ENCODE results near the gene SSBP3.

Gene SSBP3

GRCh38 chr1:54327386-54328065 is 78.7 kb downstream of the SSBP3 start:
- no peak for DNase-seq

GRCh38 chr1:54326543-54327385 is 79.4 kb downstream of the SSBP3 start:
- DNase-seq = no peak

GRCh38 chr1:54325703-54326461 is 80.3 kb downstream of the SSBP3 start:
- no peak for DNase-seq

- DNase-seq = no peak
Observed at GRCh38 chr1:54325284-54325683, 80.9 kb downstream of the SSBP3 start.

- no peak for DNase-seq
Observed at GRCh38 chr1:54324251-54325140, 81.7 kb downstream of the SSBP3 start.

- DNase-seq = no peak
Observed at GRCh38 chr1:54323921-54324250, 82.3 kb downstream of the SSBP3 start.

GRCh38 chr1:54323324-54323739 is 82.9 kb downstream of the SSBP3 start:
- DNase-seq = no peak

GRCh38 chr1:54318246-54318814 is 87.9 kb downstream of the SSBP3 start:
- no peak for DNase-seq

- DNase-seq = no peak
Observed at GRCh38 chr1:54317084-54317483, 89.1 kb downstream of the SSBP3 start.

GRCh38 chr1:54315099-54315498 is 91.1 kb downstream of the SSBP3 start:
- no peak for DNase-seq

- no peak for DNase-seq
Observed at GRCh38 chr1:54314696-54315095, 91.5 kb downstream of the SSBP3 start.

- DNase-seq = no peak
Observed at GRCh38 chr1:54312796-54313316, 93.3 kb downstream of the SSBP3 start.

- DNase-seq = no peak
Observed at GRCh38 chr1:54311506-54311905, 94.7 kb downstream of the SSBP3 start.

GRCh38 chr1:54310439-54311328 is 95.5 kb downstream of the SSBP3 start:
- no peak for DNase-seq

GRCh38 chr1:54309631-54310366 is 96.4 kb downstream of the SSBP3 start:
- no peak for DNase-seq

GRCh38 chr1:54307305-54307704 is 98.9 kb downstream of the SSBP3 start:
- no peak for DNase-seq

GRCh38 chr1:54305906-54306514 is 100.2 kb downstream of the SSBP3 start:
- no peak for DNase-seq

GRCh38 chr1:54304518-54304917 is 101.7 kb downstream of the SSBP3 start:
- no peak for DNase-seq

- no peak for DNase-seq
Observed at GRCh38 chr1:54302951-54303843, 103.0 kb downstream of the SSBP3 start.

Data from KG1 (cell line).